Measurements from ENCODE around the gene ST3GAL5. TPM values are rescaled to one million over a fixed set of nuclear protein-coding genes. Genes with fewer than 3 reads are reported as not detected.
A peak's percentile ranks its signal among the peaks of the same experiment; 100 is the strongest.

Gene ST3GAL5
- total and polyA plus RNA-seq, 2 donors (not counting 1 experiment from before 2014, with no cell fraction given), result 6.2 to 10.9 TPM

GRCh38 chr2:85806358-85807118, 82.3 kb downstream of the ST3GAL5 start:
- no peak overlapping the region for H2AFZ ChIP-seq (ENCODE audit: low read length)

DNA sequence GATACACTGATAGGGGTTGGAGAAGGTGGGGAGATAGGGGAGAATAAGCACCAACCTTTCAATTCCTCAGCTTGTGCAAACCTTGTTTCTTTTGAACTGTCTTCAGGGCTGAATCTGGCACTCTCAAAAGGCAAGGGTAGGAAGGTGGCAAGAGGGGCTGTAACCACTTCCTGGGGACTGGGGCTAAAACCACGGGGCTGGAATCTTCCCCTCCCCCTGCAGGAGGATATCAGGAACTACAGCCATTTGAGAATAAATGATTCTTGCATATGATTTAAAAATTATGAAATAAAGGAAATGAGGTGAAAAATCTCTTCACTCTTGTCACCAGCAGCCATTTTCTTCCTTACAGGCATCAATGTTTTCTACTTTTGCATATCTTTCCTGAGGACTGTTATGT, 84.2 kb downstream of the ST3GAL5 start:
- H3K36me3 ChIP-seq (ENCODE audit: control insufficient read depth, insufficient read depth, low read length), result no peaks in the 10 kb centered on the region
- no peak overlapping the region for H3K27ac ChIP-seq (ENCODE audit: insufficient read depth, low read length)
- no peaks in the 10 kb centered on the region for H3K9me3 ChIP-seq (ENCODE audit: control insufficient read depth, insufficient read depth, low read depth, low read length)
- no peaks in the 10 kb centered on the region for H3K4me1 ChIP-seq (ENCODE audit: control insufficient read depth, extremely low read depth, insufficient read depth, low read length)
- H3K4me2 ChIP-seq (ENCODE audit: extremely low read depth, insufficient read depth, low read length), result no peak overlapping the region
- no peak overlapping the region for H3K9ac ChIP-seq (ENCODE audit: insufficient read depth, low read length)
- H3K79me2 ChIP-seq (ENCODE audit: control insufficient read depth, insufficient read depth, low read length), result no peaks in the 10 kb centered on the region
- H4K20me1 ChIP-seq (ENCODE audit: control insufficient read depth, extremely low read depth, insufficient read depth, low read length), result no peaks in the 10 kb centered on the region
- TF ChIP-seq EZH2 (IDR thresholded peaks at IDR 0.05; ENCODE audit: low read length, missing control alignments), result no peak
- TF ChIP-seq, protein P1, sequence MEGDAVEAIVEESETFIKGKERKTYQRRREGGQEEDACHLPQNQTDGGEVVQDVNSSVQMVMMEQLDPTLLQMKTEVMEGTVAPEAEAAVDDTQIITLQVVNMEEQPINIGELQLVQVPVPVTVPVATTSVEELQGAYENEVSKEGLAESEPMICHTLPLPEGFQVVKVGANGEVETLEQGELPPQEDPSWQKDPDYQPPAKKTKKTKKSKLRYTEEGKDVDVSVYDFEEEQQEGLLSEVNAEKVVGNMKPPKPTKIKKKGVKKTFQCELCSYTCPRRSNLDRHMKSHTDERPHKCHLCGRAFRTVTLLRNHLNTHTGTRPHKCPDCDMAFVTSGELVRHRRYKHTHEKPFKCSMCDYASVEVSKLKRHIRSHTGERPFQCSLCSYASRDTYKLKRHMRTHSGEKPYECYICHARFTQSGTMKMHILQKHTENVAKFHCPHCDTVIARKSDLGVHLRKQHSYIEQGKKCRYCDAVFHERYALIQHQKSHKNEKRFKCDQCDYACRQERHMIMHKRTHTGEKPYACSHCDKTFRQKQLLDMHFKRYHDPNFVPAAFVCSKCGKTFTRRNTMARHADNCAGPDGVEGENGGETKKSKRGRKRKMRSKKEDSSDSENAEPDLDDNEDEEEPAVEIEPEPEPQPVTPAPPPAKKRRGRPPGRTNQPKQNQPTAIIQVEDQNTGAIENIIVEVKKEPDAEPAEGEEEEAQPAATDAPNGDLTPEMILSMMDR (conservative IDR thresholded peaks at IDR 0.05 in 1 of 2, IDR thresholded peaks at IDR 0.05 in 1 of 2; ENCODE audit: low read depth in 1 of 2, low read length in 2 of 2), result peak; percentile 57 to 66
- H3K4me3 ChIP-seq (replicated peaks in 1 of 4; ENCODE audit: control extremely low read depth in 1 of 4, insufficient read depth in 1 of 4, low read depth in 3 of 4, low read length in 4 of 4), result no peak overlapping the region
- no peaks in the 10 kb centered on the region for H3K27me3 ChIP-seq (ENCODE audit: control insufficient read depth, insufficient read depth, low read length)
- H2AFZ ChIP-seq (ENCODE audit: low read length), result no peak overlapping the region
- no peak for DNase-seq (ENCODE audit: low read depth in 2 of 2)

More at GRCh38 chr2:85806358-85807118, 82.3 kb downstream of the ST3GAL5 start:
- Histone ChIP-seq H3K4me2 (ENCODE audit: extremely low read depth, insufficient read depth, low read length) (no peak overlapping the region), H3K36me3 (ENCODE audit: control insufficient read depth, insufficient read depth, low read length) (no peaks in the 10 kb centered on the region), H3K4me3 (replicated peaks in 1 of 4; ENCODE audit: control extremely low read depth in 1 of 4, insufficient read depth in 1 of 4, low read depth in 3 of 4, low read length in 4 of 4) (no peak overlapping the region), H3K9me3 (ENCODE audit: control insufficient read depth, insufficient read depth, low read depth, low read length) (no peaks in the 10 kb centered on the region), H3K27ac (ENCODE audit: insufficient read depth, low read length) (no peak overlapping the region), H3K79me2 (ENCODE audit: control insufficient read depth, insufficient read depth, low read length) (no peaks in the 10 kb centered on the region), H3K4me1 (ENCODE audit: control insufficient read depth, extremely low read depth, insufficient read depth, low read length) (peaks cover 2% of the 10 kb centered on the region), H3K9ac (ENCODE audit: insufficient read depth, low read length) (no peak overlapping the region), H4K20me1 (ENCODE audit: control insufficient read depth, extremely low read depth, insufficient read depth, low read length) (no peaks in the 10 kb centered on the region), H3K27me3 (ENCODE audit: control insufficient read depth, insufficient read depth, low read length) (no peaks in the 10 kb centered on the region)
- no peak for TF ChIP-seq EZH2 (IDR thresholded peaks at IDR 0.05; ENCODE audit: low read length, missing control alignments)
- TF ChIP-seq, protein P1 (conservative IDR thresholded peaks at IDR 0.05 in 1 of 2, IDR thresholded peaks at IDR 0.05 in 1 of 2; ENCODE audit: low read depth in 1 of 2, low read length in 2 of 2), result no peak
- DNase-seq (ENCODE audit: low read depth in 2 of 2), result no peak

DNA sequence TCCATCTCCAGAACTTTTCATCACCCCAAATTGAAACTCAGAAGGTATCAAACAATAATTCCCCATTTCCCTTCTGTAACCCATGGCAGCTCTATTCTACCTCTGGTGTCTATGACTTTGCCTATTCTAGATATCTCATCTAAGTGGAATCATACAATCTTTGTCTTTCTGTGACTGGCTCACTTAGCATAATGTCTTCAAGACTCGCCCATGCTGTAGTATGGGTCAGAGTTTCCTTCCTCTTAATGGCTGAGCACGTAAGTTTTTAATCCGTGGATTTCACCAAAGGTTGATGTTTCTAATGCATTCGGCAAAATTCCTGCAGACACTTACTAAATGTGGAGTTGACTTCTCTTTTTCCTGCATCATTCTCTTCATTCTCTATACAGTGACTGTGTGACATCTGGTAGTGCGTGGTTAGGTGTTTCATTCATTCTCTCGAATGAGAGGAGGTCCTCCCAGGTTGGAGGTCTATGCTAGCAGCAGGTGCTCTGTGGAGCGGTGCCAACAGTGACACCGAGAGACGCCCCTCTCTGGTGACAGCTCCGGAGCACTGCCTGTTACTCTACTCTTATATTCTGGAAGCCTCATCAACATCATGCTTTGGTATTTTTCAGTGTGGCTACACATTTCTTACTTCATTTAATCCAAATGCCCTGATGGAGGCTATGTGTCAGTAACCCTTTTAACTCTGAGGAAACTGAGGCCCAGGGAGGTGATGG, 84.9 kb downstream of the ST3GAL5 start:
- H3K36me3 ChIP-seq (ENCODE audit: control insufficient read depth, insufficient read depth, low read length), result no peaks in the 10 kb centered on the region
- no peaks in the 10 kb centered on the region for H3K27me3 ChIP-seq (ENCODE audit: control insufficient read depth, insufficient read depth, low read length)
- no peak overlapping the region for H3K4me2 ChIP-seq (ENCODE audit: extremely low read depth, insufficient read depth, low read length)
- H3K4me1 ChIP-seq (ENCODE audit: control insufficient read depth, extremely low read depth, insufficient read depth, low read length), result no peaks in the 10 kb centered on the region
- H3K9me3 ChIP-seq (ENCODE audit: control insufficient read depth, insufficient read depth, low read depth, low read length), result no peaks in the 10 kb centered on the region
- H3K4me3 ChIP-seq (replicated peaks in 1 of 4; ENCODE audit: control extremely low read depth in 1 of 4, insufficient read depth in 1 of 4, low read depth in 3 of 4, low read length in 4 of 4), result no peak overlapping the region
- H3K9ac ChIP-seq (ENCODE audit: insufficient read depth, low read length), result no peak overlapping the region
- TF ChIP-seq, protein P1 (conservative IDR thresholded peaks at IDR 0.05 in 1 of 2, IDR thresholded peaks at IDR 0.05 in 1 of 2; ENCODE audit: low read depth in 1 of 2, low read length in 2 of 2), result no peak
- no peak for TF ChIP-seq EZH2 (IDR thresholded peaks at IDR 0.05; ENCODE audit: low read length, missing control alignments)
- H4K20me1 ChIP-seq (ENCODE audit: control insufficient read depth, extremely low read depth, insufficient read depth, low read length), result no peaks in the 10 kb centered on the region
- no peak overlapping the region for H2AFZ ChIP-seq (ENCODE audit: low read length)
- H3K79me2 ChIP-seq (ENCODE audit: control insufficient read depth, insufficient read depth, low read length), result no peaks in the 10 kb centered on the region
- no peak overlapping the region for H3K27ac ChIP-seq (ENCODE audit: insufficient read depth, low read length)
- DNase-seq (ENCODE audit: low read depth in 2 of 2), result no peak

All from fibroblast of lung (primary cell).